GM19035 (cell line): ENCODE data around the gene TMEM88.
"Not testable (repeated sequence)": the region's sequence is repeated elsewhere in the genome, so short reads cannot be mapped to it uniquely, and the experiment has no call there.

Source experiments
- ATAC-seq: cut with Tn5 transposase; IDR thresholded peaks from one replicate; pipeline ENCODE4 v1.9.1; 2021; ENCODE audit not compliant: unreplicated experiment

The TMEM88 gene, protein sequence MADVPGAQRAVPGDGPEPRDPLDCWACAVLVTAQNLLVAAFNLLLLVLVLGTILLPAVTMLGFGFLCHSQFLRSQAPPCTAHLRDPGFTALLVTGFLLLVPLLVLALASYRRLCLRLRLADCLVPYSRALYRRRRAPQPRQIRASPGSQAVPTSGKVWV

GRCh38 chr17:7854851-7855659, at the start of gene TMEM88:
TMEM88 (plus strand) TSS chr17:7855066; CDS start chr17:7855075, 9 bp downstream.
- no peak for ATAC-seq

- no peak for ATAC-seq
Measured at GRCh38 chr17:7806587-7806986, 48.3 kb upstream of the TMEM88 start.

DNA sequence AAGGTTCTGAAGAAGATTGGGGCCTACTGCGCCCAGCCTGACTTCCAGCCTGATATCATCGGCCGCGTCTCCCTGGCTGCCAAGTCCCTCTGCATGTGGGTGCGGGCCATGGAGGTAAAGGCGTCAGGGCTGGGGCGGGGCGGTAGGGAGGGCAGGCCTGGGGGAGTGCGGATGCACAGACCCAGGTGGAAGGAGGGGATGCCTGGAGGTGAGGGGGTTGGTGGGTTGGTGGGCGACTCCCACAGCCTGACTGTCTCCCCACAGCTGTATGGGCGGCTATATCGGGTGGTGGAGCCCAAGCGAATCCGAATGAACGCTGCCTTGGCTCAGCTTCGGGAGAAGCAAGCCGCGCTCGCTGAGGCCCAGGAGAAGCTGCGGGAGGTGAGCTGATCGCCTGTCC, 47.7 kb upstream of the TMEM88 start:
- ATAC-seq, result no peak

DNA sequence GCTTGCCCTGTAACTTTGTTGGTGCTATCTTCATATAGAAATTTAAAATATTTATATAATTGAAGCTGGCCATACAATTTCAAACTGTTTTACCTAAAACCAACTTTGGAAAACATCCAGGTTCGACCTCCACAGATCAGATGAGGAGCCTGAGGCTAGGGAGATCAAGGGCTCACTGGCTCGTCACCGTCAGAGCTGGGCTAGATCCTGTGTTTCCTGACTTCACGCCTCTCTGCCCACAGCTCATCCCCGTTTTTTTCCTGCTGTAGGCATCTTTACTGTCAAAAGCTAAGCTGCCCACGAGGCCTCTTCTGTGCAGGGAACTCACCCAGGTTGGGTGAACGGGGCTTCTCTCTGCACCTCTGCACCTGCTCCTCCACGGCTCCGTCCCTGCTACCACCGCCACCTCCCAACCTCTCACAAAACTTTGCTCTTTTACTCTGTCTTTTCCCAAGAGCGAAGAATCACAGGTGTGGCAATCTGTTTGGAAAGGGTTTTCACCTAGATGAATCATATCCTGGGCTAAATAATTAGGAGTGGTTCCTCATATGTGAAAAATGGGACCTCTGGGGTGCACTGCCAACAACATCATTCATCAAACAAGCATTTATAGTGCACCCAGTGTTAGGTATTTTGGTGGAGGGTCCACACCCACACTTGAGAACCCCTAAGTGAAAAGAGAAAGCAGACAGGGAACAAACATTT, 45.6 kb upstream of the TMEM88 start:
- no peak for ATAC-seq

- not testable (repeated sequence) for ATAC-seq
Measured at GRCh38 chr17:7809791-7810343, 45.0 kb upstream of the TMEM88 start.

DNA sequence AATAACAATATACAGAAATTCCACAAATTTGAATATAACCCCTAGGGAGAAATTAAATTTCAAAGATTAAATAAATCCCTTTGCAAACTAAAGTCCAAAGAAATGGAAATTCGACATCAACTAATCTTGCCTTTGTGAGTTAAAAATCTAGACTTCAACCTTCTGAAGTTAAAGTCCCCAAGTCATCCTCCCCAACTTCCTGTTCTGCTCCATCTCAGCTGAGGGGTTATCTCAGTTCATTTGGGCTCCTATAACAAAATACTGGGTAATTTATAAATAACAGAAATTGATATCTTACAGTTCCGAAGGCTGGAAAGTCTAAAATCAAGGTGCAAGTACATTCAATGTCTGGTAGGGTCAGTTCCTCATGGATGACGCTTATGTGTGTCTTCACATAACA, 43.6 kb upstream of the TMEM88 start:
- ATAC-seq, result no peak

GRCh38 chr17:7814969-7815368, 39.9 kb upstream of the TMEM88 start:
- no peak for ATAC-seq

- ATAC-seq, result no peak
Measured at GRCh38 chr17:7816926-7817642, 37.8 kb upstream of the TMEM88 start.

GRCh38 chr17:7817643-7817964, 37.3 kb upstream of the TMEM88 start:
- no peak for ATAC-seq

GRCh38 chr17:7818026-7818425, 36.8 kb upstream of the TMEM88 start:
- no peak for ATAC-seq

DNA sequence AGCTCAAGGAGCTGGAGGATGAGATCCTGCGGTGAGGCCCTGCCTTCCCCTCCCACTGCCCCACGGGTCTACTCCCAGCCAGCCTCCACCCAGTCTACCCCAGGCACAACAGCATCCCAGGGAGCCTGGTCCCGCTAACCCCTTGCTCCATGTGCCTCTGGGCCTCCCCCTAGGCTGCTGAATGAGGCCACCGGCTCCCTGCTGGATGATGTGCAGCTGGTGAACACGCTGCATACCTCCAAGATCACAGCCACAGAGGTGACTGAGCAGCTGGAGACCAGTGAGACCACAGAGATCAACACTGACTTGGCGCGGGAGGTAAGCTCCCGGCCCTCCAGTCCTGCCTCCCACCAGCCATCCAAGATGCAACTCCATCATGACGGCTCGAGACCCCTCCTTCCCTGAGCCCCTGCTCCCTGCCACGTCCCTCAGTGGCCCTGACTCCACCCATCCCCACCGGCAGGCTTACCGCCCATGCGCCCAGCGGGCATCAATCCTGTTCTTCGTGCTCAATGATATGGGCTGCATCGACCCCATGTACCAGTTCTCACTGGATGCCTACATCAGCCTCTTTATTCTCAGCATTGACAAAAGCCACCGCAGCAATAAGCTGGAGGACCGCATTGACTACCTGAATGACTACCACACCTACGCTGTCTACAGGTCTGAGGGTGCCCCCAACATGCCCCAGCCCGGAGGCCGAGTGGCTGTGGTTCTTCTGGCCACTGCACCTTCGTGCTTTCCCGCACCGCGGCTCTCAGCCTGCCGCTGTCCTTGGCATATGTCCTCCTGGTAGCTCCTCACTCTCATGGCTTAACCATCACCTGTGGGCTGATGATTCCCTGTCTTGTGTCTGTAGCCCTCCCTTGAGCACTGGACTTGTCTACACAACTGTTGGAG, 35.9 kb upstream of the TMEM88 start:
- no peak for ATAC-seq

GRCh38 chr17:7820231-7820630, 34.6 kb upstream of the TMEM88 start:
- no peak for ATAC-seq

DNA sequence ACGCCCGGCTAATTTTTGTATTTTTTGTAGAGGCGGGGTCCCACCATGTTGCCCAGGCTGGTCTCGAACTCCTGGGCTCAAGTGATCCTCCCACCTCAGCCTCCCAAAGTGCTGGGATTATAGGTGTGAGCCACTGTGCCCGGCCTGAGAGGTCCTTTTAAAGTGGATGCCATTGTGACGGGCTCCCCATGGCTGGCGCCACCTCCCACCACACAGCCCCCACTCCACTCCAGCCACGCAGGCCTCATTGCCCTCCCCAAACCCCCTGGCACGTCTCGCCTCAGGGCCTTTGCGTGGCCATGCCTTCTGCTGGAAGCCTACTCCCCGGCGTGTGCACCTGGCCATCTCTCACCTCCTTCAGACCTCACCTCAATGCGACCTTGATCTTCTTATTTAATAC, 32.7 kb upstream of the TMEM88 start:
- ATAC-seq, result no peak

DNA sequence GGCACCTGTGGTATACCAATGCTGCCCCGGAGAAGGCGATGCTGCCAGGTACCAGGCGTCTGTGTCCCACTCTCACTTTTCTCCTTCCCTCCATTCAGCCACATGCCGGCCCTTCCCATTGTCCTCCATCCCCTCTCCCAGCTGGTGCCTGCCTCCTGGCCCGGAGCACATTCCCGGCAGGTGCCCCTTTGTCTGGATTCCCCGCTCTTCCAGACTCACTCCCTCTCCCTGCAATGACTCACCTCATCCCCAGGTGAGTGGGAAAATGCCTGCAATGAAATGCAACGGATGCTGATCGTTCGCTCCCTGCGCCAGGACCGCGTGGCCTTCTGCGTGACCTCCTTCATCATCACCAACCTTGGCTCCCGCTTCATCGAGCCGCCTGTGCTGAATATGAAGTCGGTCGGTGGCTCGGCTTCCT, 31.3 kb upstream of the TMEM88 start:
- no peak for ATAC-seq

DNA sequence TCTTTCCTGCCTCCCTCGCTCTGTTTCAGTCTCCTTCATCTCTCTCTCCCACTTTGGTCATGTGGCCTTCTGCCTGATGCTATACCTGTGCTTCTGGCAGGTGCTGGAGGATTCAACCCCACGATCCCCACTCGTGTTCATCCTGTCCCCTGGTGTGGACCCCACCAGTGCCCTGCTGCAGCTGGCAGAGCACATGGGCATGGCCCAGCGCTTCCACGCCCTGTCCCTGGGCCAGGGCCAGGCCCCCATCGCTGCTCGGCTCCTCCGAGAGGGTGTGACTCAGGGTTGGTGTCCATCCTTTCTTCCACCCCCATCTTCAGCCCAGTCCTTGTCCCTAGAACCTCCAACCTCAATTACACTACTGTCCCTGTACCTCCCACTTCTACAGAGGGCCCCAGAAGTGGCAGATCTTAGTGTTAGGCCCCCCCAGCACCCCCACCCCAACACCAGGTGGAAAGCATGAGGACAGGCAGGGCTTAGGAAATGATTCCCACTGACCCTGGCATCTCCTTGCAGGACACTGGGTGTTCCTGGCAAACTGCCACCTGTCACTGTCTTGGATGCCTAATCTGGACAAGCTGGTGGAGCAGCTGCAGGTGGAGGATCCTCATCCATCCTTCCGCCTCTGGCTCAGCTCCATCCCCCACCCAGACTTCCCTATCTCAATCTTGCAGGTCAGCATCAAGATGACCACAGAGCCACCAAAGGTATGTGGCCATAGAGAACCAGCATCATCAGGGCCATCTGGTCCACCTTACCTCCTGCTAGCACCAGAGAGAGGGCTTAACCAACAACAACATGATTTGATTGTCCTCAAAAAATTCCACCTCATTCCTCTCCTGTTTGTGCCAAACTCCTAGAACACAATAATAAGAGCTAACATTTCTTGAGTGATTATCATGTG, 30.6 kb upstream of the TMEM88 start:
- ATAC-seq, result no peak

- ATAC-seq, result no peak
Measured at GRCh38 chr17:7825206-7825990, 29.5 kb upstream of the TMEM88 start.

DNA sequence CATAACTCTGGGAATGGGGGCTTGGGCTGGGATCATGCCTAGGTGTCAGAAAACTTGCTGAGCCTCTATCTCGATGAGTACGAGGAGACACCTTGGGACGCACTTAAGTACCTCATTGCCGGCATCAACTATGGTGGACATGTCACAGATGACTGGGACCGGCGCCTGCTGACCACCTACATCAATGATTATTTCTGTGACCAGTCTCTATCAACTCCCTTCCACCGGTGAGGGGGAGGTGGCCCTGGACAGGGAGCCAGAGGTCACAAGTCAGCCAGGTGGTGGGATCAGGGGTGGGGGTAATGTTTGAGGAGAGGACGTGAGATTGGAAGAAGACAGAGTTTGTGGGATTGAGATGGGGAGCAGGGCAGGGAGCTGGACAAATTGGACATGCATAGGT, 24.2 kb upstream of the TMEM88 start:
- ATAC-seq, result no peak

- no peak for ATAC-seq
Measured at GRCh38 chr17:7831233-7831632, 23.6 kb upstream of the TMEM88 start.
